ENCODE results near the gene NOTUM. TPM values are rescaled to one million over a fixed set of nuclear protein-coding genes. Genes with fewer than 3 reads are reported as not detected.
"Not testable (repeated sequence)": the region's sequence is repeated elsewhere in the genome, so short reads cannot be mapped to it uniquely, and the experiment has no call there.

NOTUM gene
- total RNA-seq, 1 experiment from 2014 or later: 1.4 TPM

GRCh38 chr17:81918832-81919545 lies 42.0 kb downstream of the NOTUM start:
- H3K4me3 ChIP-seq: no peak overlapping the region
- H3K36me3 ChIP-seq: peaks cover 65% of the 10 kb centered on the region
- no peaks in the 10 kb centered on the region for H3K9me3 ChIP-seq (replicated peaks)
- no peaks in the 10 kb centered on the region for H3K27me3 ChIP-seq (replicated peaks)
- no peak for DNase-seq (ENCODE audit: low read depth in 1 of 2, low spot score in 2 of 2)
- H3K27ac ChIP-seq: no peak overlapping the region
- H3K4me1 ChIP-seq (replicated peaks): peaks cover 17% of the 10 kb centered on the region

- H3K27ac ChIP-seq; DNase-seq (ENCODE audit: low read depth in 1 of 2, low spot score in 2 of 2); H3K27me3 ChIP-seq (replicated peaks); H3K9me3 ChIP-seq (replicated peaks): not testable (repeated sequence)
- H3K36me3 ChIP-seq: peaks cover 72% of the 10 kb centered on the region
- H3K4me3 ChIP-seq: peak overlapping the region; percentile 97
- H3K4me1 ChIP-seq (replicated peaks): peaks cover 10% of the 10 kb centered on the region
Measured at GRCh38 chr17:81918333-81918669, 42.7 kb downstream of the NOTUM start.

- peak; percentile 80 to 84 for DNase-seq (ENCODE audit: low read depth in 1 of 2, low spot score in 2 of 2)
- Histone ChIP-seq H3K9me3 (replicated peaks) (no peaks in the 10 kb centered on the region), H3K36me3 (peaks cover 76% of the 10 kb centered on the region), H3K27ac (no peak within 1 kb of the TSS), H3K27me3 (replicated peaks) (no peaks in the 10 kb centered on the region), H3K4me1 (replicated peaks) (peaks cover 9% of the 10 kb centered on the region), H3K4me3 (peak within 1 kb of the TSS; percentile 97)
Measured at GRCh38 chr17:81917565-81918332, 43.2 kb downstream of the NOTUM start, which contains the start of gene SIRT7. Gene SIRT7 (minus strand): TSS chr17:81918176. CDS start chr17:81918131, 45 bp downstream.

DNA sequence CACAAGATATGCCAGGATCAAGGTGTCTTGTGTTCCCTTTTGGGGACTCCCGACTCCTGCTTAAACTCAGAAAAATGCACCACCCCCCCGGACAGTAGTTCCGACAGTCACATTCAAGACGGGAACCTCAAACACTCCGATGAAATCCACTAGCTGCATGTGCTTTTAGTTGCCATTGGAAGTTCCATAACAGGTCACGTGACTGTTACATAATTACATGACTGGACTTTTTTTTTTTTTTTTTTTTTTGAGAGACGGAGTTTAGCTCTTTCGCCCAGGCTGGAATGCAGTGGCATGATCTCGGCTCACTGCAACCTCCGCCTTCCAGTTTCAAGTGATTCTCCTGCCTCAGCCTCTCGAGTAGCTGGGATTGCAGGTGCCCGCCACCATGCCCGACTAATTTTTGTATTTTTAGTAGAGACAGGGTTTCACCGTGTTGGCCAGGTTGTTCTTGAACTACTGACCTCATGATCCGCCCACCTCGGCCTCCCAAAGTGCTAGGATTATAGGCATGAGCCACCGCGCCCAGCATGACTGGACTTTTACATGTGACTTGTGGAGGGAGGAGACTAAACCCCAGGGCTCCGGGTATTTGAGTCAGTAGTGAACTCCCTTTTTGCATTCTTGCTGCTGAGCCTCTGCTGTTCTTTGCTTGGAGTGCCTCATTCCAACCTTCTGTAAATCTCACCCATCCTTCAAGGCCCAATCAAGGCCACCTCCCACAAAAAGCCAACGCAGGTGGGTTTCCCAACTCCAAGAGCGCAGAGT lies 44.6 kb downstream of the NOTUM start:
- H3K36me3 ChIP-seq: peaks cover 78% of the 10 kb centered on the region
- H3K4me1 ChIP-seq (replicated peaks): peaks cover 13% of the 10 kb centered on the region
- DNase-seq (ENCODE audit: low read depth in 1 of 2, low spot score in 2 of 2): no peak

DNA sequence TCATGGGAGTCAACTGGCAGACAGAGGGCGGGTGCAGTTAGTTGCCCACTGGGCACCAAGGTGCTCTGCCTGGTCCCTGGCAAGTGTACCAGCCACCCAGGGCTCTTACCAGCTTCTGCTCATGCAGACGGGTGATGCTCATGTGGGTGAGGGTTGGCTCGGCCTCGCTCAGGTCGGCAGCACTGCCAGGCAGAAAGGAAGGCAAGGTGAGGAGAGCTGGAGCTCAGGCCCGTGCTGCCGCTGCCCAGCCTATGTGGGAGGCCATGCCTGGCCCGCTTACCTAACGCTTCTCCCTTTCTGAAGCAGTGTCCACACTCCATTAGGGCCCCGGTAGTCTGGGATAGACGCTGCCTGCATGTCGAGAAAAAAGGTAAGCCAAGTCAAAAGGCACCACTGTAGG lies 45.7 kb downstream of the NOTUM start:
- Histone ChIP-seq H3K4me1 (replicated peaks) (peaks cover 21% of the 10 kb centered on the region), H3K27ac (no peak overlapping the region), H3K4me3 (no peak overlapping the region), H3K36me3 (peaks cover 76% of the 10 kb centered on the region), H3K27me3 (replicated peaks) (no peaks in the 10 kb centered on the region), H3K9me3 (replicated peaks) (peaks cover 2% of the 10 kb centered on the region; the same call in 1 of the 2 replicates)
- no peak for DNase-seq (ENCODE audit: low read depth in 1 of 2, low spot score in 2 of 2)

More for the DNA sequence above, 44.6 kb downstream of the NOTUM start:
- H3K27me3 ChIP-seq (replicated peaks): no peaks in the 10 kb centered on the region
- no peak overlapping the region for H3K27ac ChIP-seq
- H3K9me3 ChIP-seq (replicated peaks): no peaks in the 10 kb centered on the region
- peak overlapping the region; percentile 97; the same call in 1 of the 2 replicates for H3K4me3 ChIP-seq

- H3K27ac ChIP-seq: no peak overlapping the region
- H3K9me3 ChIP-seq (replicated peaks): peaks cover 2% of the 10 kb centered on the region; the same call in 1 of the 2 replicates
- no peak overlapping the region for H3K4me3 ChIP-seq
- H3K4me1 ChIP-seq (replicated peaks): peaks cover 26% of the 10 kb centered on the region
- H3K27me3 ChIP-seq (replicated peaks): no peaks in the 10 kb centered on the region
- peaks cover 68% of the 10 kb centered on the region for H3K36me3 ChIP-seq
- no peak for DNase-seq (ENCODE audit: low read depth in 1 of 2, low spot score in 2 of 2)
Measured at GRCh38 chr17:81914103-81914850, 46.7 kb downstream of the NOTUM start.

- Histone ChIP-seq H3K27ac (no peak overlapping the region), H3K4me3 (no peak overlapping the region), H3K27me3 (replicated peaks) (no peaks in the 10 kb centered on the region), H3K9me3 (replicated peaks) (peaks cover 2% of the 10 kb centered on the region; the same call in 1 of the 2 replicates), H3K36me3 (peaks cover 72% of the 10 kb centered on the region), H3K4me1 (replicated peaks) (peaks cover 26% of the 10 kb centered on the region)
- DNase-seq (ENCODE audit: low read depth in 1 of 2, low spot score in 2 of 2): no peak
Measured at GRCh38 chr17:81913394-81914102, 47.4 kb downstream of the NOTUM start.

- Histone ChIP-seq H3K27ac (no peak overlapping the region), H3K4me3 (no peak overlapping the region), H3K9me3 (replicated peaks) (peaks cover 2% of the 10 kb centered on the region; the same call in 1 of the 2 replicates), H3K36me3 (peaks cover 78% of the 10 kb centered on the region), H3K4me1 (replicated peaks) (peaks cover 26% of the 10 kb centered on the region), H3K27me3 (replicated peaks) (no peaks in the 10 kb centered on the region)
- no peak for DNase-seq (ENCODE audit: low read depth in 1 of 2, low spot score in 2 of 2)
Measured at GRCh38 chr17:81912441-81913309, 48.3 kb downstream of the NOTUM start.

DNA sequence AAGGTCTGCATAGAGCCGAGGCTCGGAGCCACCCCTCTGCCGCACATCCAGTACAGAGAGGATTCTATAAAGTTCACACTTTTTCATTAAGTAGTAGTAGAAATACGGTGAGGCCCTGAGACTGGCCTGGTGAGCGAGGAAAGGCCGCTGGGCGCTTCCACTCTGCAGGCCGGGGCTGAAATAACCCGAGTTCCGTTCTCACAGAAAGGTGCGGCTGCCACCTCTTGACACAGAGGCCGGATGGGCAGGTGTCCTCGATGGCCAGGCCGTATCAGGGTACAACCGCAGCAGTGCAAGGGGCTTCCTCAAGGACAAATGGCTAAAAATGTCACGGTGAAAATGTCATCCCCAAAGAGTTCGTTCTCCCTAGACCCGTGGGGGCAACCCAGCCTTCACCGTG lies 49.0 kb downstream of the NOTUM start:
- H3K27me3 ChIP-seq (replicated peaks): no peaks in the 10 kb centered on the region
- peaks cover 83% of the 10 kb centered on the region for H3K36me3 ChIP-seq
- no peak overlapping the region for H3K4me3 ChIP-seq
- H3K4me1 ChIP-seq (replicated peaks): peaks cover 23% of the 10 kb centered on the region
- DNase-seq (ENCODE audit: low read depth in 1 of 2, low spot score in 2 of 2): no peak
- H3K9me3 ChIP-seq (replicated peaks): peaks cover 2% of the 10 kb centered on the region; the same call in 1 of the 2 replicates
- no peak overlapping the region for H3K27ac ChIP-seq

DNA sequence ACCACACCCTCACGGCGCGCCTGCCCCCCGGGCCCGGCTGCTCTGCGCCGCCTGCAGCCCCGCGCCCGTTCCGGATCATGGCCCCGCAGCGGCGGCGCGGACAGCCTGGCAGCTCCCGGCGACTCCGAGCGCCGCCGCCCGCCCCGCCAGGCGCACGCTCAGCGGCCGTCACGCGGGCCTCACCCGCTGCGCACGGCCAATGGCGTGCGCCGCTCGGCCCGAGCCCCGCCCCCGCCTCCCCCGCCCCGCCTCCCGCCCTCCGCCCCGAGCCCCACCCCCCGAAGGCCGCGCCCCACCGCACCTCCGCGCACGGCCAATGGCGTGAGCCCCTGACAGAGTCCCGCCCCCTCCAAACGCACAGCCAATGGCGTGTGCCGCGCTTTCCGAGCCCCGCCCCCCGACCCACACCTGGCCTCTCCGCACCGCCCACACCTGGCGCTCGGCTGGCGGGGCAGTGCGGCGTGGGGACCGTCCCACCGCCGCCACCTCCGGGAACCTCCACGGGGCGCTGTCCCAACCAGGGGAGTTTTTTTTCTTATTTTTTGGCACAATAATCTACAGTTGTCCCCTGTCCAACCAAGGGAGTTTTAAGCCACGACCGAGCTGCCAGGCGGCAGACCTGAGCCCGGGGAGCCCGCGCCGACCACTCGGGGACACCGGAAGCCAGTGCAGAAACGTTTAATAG lies 49.6 kb downstream of the NOTUM start, which contains the start of gene PCYT2:
PCYT2 (minus strand) TSS at position 123 of the 685 bp plus-strand sequence; CDS start at position 79, 44 bp downstream.
- Histone ChIP-seq H3K4me3 (peak within 1 kb of the TSS; percentile 97), H3K4me1 (replicated peaks) (peaks cover 17% of the 10 kb centered on the region), H3K27ac (no peak within 1 kb of the TSS; the same call in 1 of the 2 replicates), H3K27me3 (replicated peaks) (no peaks in the 10 kb centered on the region), H3K36me3 (peaks cover 87% of the 10 kb centered on the region), H3K9me3 (replicated peaks) (peaks cover 2% of the 10 kb centered on the region; the same call in 1 of the 2 replicates)
- DNase-seq (ENCODE audit: low read depth in 1 of 2, low spot score in 2 of 2): peak; percentile 52 to 95

- H3K4me3 ChIP-seq: peak overlapping the region; percentile 97
- peaks cover 2% of the 10 kb centered on the region; the same call in 1 of the 2 replicates for H3K9me3 ChIP-seq (replicated peaks)
- no peaks in the 10 kb centered on the region for H3K27me3 ChIP-seq (replicated peaks)
- H3K27ac ChIP-seq: no peak overlapping the region; the same call in 1 of the 2 replicates
- peak in 1 of 2 experiments; percentile 44 for DNase-seq (ENCODE audit: low read depth in 1 of 2, low spot score in 2 of 2)
- peaks cover 17% of the 10 kb centered on the region for H3K4me1 ChIP-seq (replicated peaks)
- H3K36me3 ChIP-seq: peaks cover 89% of the 10 kb centered on the region
Measured at GRCh38 chr17:81910840-81911276, 50.1 kb downstream of the NOTUM start.
